Ishikawa (cell line): ENCODE data around the gene SMARCA4.

Source experiments
- CEBPB ChIP-seq: IDR thresholded peaks from 2 replicates; pipeline ENCODE4 v1.6.1; 2012
- CREB1 ChIP-seq: IDR thresholded peaks from 2 replicates; pipeline ENCODE4 v1.6.1; 2012; ENCODE audit warnings: low read depth
- EP300 ChIP-seq: IDR thresholded peaks from 2 replicates; pipeline ENCODE4 v1.6.1; 2012; ENCODE audit warnings: borderline replicate concordance
- MAX ChIP-seq: IDR thresholded peaks from 2 replicates; pipeline ENCODE4 v1.6.1; 2012
- RAD21 ChIP-seq: IDR thresholded peaks from 2 replicates; pipeline ENCODE4 v1.6.1; 2012; ENCODE audit warnings: low read depth
- REST ChIP-seq: IDR thresholded peaks from 2 replicates; pipeline ENCODE4 v1.6.1; 2012; ENCODE audit warnings: low read depth, mild to moderate bottlenecking
- TAF1 ChIP-seq: IDR thresholded peaks from 2 replicates; pipeline ENCODE4 v1.6.1; 2012; ENCODE audit warnings: low read depth, mild to moderate bottlenecking
- TCF12 ChIP-seq: IDR thresholded peaks from 2 replicates; pipeline ENCODE4 v1.6.1; 2012; ENCODE audit warnings: low read depth
- TEAD4 ChIP-seq: IDR thresholded peaks from 2 replicates; pipeline ENCODE4 v1.6.1; 2012
- USF1 ChIP-seq: IDR thresholded peaks from 2 replicates; pipeline ENCODE4 v1.6.1; 2012
- YY1 ChIP-seq: IDR thresholded peaks from 2 replicates; pipeline ENCODE4 v1.6.1; 2012; ENCODE audit warnings: low read depth

GRCh38 chr19:10985502-10985901, 24.7 kb downstream of the SMARCA4 start:
- TF ChIP-seq YY1 (no peak), TEAD4 (no peak), REST (no peak), EP300 (no peak), TAF1 (no peak), USF1 (no peak), RAD21 (no peak), MAX (no peak), CEBPB (no peak), CREB1 (no peak), TCF12 (no peak)
